Ovary (tissue), 9 donors: ENCODE data around the gene RAP2A. TPM values are rescaled to one million over a fixed set of nuclear protein-coding genes. Genes with fewer than 3 reads are reported as not detected.

Experiments used
- DNase-seq, 5 donors: peaks; one replicate each; pipeline ENCODE4 v3.0.0-alpha.2; 2019 to 2020
- H3K27ac ChIP-seq, 2 donors: fragments of 200-600 bp; one replicate each; pipeline versions ENCODE4 v1.5.1 to v1.8.0; 2019 to 2022
- H3K27me3 ChIP-seq: fragments of 200-600 bp; one replicate; pipeline ENCODE4 v1.8.0; 2022
- H3K36me3 ChIP-seq: fragments of 200-600 bp; sonication (generic); one replicate; pipeline ENCODE4 v1.5.1; 2019
- H3K4me1 ChIP-seq: one replicate; pipeline ENCODE4 v1.8.1; 2013; ENCODE audit warnings: mild to moderate bottlenecking, moderate library complexity; ENCODE audit not compliant: insufficient read depth
- H3K4me3 ChIP-seq: fragments of 200-600 bp; sonication (generic); one replicate; pipeline ENCODE4 v1.5.1; 2017
- H3K9me3 ChIP-seq, 2 donors: fragments of 200-600 bp in 1 of 2; sonication (generic) in 1 of 2; one replicate each; pipeline versions ENCODE4 v1.5.1 to v1.8.1; 2013 to 2019; ENCODE audit warnings: mild to moderate bottlenecking in 1 of 2, moderate library complexity in 1 of 2
- CTCF ChIP-seq, 3 donors: fragments of 450-650 bp in 2 of 3; fragments of 200-600 bp in 1 of 3; IDR thresholded peaks; one replicate each; pipeline versions ENCODE4 v1.5.1 to v1.8.0; 2016 to 2022; ENCODE audit warnings: antibody characterized with exemption in 3 of 3, mild to moderate bottlenecking in 1 of 3
- EP300 ChIP-seq: sonication (generic); formaldehyde crosslinking; IDR thresholded peaks from one replicate; pipeline ENCODE4 v1.6.1; 2017; ENCODE audit warnings: antibody characterized with exemption
- POLR2A ChIP-seq: fragments of 450-650 bp; IDR thresholded peaks from one replicate; pipeline ENCODE4 v1.6.1; 2017; ENCODE audit warnings: antibody characterized with exemption, mild to moderate bottlenecking, moderate library complexity
- WGBS, 3 donors: extraction: QIAGEN DNeasy Blood & Tissue Kit in 1 of 3; methylation state at CpG; one replicate each; pipeline versions ENCODE4 v1.1.5 to v1.1.7; 2013 to 2017; 5-methylcytosine and 5-hydroxymethylcytosine counted together
- intact Hi-C, 4 donors: fragments of 100-400 bp; cut with DNase I; formaldehyde crosslinking; loops; one replicate each; pipeline versions ENCODE4 v1.11.0 to v1.15.1; 2022 to 2023
- polyA plus RNA-seq, 2 donors: library from polyadenylated mRNA; stranded (reverse); fragments of 200-250 nt in 1 of 2; fragments of 350-450 nt in 1 of 2; fragmentation: Illumina TruSeq in 1 of 2; extraction: RNeasy Lipid Tissue Mini Kit (QIAGEN cat#74804) in 1 of 2; gene quantifications; one replicate each; pipeline ENCODE4 v1.2.3, GENCODE V29; 2013 to 2014
- total RNA-seq, 7 donors: library from RNA; depleted of rRNA in 2 of 7; stranded (reverse); fragments of >200 nt in 2 of 7; fragmentation: NEBNext Ultra II Directional in 3 of 7; extraction: Animal tissue kit (Norgen Biotek cat#: 25700) in 3 of 7; gene quantifications; one replicate each; pipeline versions ENCODE4 v1.1.0 to v1.2.4, GENCODE V29; 2016 to 2023
- donor health status: DM: no; HTN: no; CAD: no; lungs with moderate emphysema.
- donor health status: DM: no; HTN: no; CAD: no.
- donor health status: Bipolar disorder and iron deficiency.
- donor health status: DM: yes; HTN: yes; CAD: no.
- donor health status: DM: no; HTN: no; CAD: no.
- donor health status: DM: yes; HTN: yes; CAD: no.

Gene RAP2A
- total and polyA plus RNA-seq, 9 donors, result 6.6 to 23.1 (median 13.6) TPM

GRCh38 chr13:97446448-97446847 lies 12.5 kb downstream of the RAP2A start:
- TF ChIP-seq CTCF (IDR thresholded peaks at IDR 0.05), result no peak
- TF ChIP-seq EP300, result no peak
- TF ChIP-seq POLR2A, result no peak
- H3K4me1 ChIP-seq, result peaks cover 3% of the 10 kb centered on the region
- DNase-seq, result no peak
- intact Hi-C loops, result no loop called here
- H3K36me3 ChIP-seq, result no peaks in the 10 kb centered on the region
- no peak overlapping the region for H3K27ac ChIP-seq
- no peak overlapping the region for H3K4me3 ChIP-seq
- WGBS, 3 donors, result 92 to 94% (median 94%) methylated on average over 5 of the region's 5 CpGs
- no peaks in the 10 kb centered on the region for H3K27me3 ChIP-seq
- no peaks in the 10 kb centered on the region for H3K9me3 ChIP-seq

- H3K4me1 ChIP-seq, result peaks cover 3% of the 10 kb centered on the region
- H3K27me3 ChIP-seq, result no peaks in the 10 kb centered on the region
- WGBS, 3 donors, result 88 to 93% (median 91%) methylated on average over 5 of the region's 5 CpGs
- no peak overlapping the region for H3K27ac ChIP-seq
- TF ChIP-seq EP300 (no peak), POLR2A (no peak), CTCF (IDR thresholded peaks at IDR 0.05) (no peak)
- H3K4me3 ChIP-seq, result no peak overlapping the region
- DNase-seq, result no peak
- no peaks in the 10 kb centered on the region for H3K9me3 ChIP-seq
- intact Hi-C loops, result no loop called here
- no peaks in the 10 kb centered on the region for H3K36me3 ChIP-seq
Measured at GRCh38 chr13:97448503-97449251, 14.7 kb downstream of the RAP2A start.

- H3K27ac ChIP-seq, result no peak overlapping the region
- no peaks in the 10 kb centered on the region for H3K36me3 ChIP-seq
- no peaks in the 10 kb centered on the region for H3K27me3 ChIP-seq
- no peaks in the 10 kb centered on the region for H3K9me3 ChIP-seq
- no peak overlapping the region for H3K4me3 ChIP-seq
- intact Hi-C loops, result no loop called here
- TF ChIP-seq POLR2A, result no peak
- TF ChIP-seq EP300, result no peak
- no peak for TF ChIP-seq CTCF (IDR thresholded peaks at IDR 0.05)
- peaks cover 2% of the 10 kb centered on the region for H3K4me1 ChIP-seq
- DNase-seq, result no peak
Measured at GRCh38 chr13:97454699-97455098, 20.7 kb downstream of the RAP2A start.

- no peak for DNase-seq
- Histone ChIP-seq H3K27me3 (no peaks in the 10 kb centered on the region), H3K36me3 (no peaks in the 10 kb centered on the region), H3K27ac (no peak overlapping the region), H3K4me1 (peaks cover 2% of the 10 kb centered on the region), H3K9me3 (no peaks in the 10 kb centered on the region), H3K4me3 (no peak overlapping the region)
- 78 to 85% (median 80%) methylated on average over 3 of the region's 3 CpGs for WGBS, 3 donors
- TF ChIP-seq CTCF (IDR thresholded peaks at IDR 0.05) (no peak), EP300 (no peak), POLR2A (no peak)
- intact Hi-C loops, result no loop called here
Measured at GRCh38 chr13:97456047-97456446, 22.1 kb downstream of the RAP2A start.
